ENCODE measurements around the gene GNAS-AS1. TPM values are rescaled to one million over a fixed set of nuclear protein-coding genes. Genes with fewer than 3 reads are reported as not detected.

GNAS-AS1 gene
- total RNA-seq, 1 donor from 2014 or later, result 5.9 TPM

DNA sequence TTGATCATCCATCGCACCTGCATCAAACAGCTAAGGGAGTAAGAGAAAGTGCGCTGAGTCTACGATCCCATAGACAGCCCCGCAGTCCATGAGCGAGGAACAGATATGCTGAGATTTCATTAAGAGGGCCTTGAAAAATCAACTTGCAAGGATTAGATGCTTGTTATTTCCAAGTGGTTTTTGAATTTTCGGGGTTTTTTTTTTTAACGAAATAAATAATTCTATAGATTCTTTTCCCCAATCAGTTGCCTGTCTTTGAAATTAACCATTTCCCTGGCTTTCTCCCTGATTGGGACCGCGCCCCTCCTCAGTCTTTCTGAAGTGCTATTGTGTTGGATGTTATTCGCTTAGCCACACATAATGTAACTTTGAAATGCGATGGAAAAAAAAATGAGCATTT is 48.6 kb downstream of the GNAS-AS1 start:
- DNase-seq (ENCODE audit: low spot score in 2 of 2, unreplicated experiment in 2 of 2), result no peak
- TF ChIP-seq, protein P1, sequence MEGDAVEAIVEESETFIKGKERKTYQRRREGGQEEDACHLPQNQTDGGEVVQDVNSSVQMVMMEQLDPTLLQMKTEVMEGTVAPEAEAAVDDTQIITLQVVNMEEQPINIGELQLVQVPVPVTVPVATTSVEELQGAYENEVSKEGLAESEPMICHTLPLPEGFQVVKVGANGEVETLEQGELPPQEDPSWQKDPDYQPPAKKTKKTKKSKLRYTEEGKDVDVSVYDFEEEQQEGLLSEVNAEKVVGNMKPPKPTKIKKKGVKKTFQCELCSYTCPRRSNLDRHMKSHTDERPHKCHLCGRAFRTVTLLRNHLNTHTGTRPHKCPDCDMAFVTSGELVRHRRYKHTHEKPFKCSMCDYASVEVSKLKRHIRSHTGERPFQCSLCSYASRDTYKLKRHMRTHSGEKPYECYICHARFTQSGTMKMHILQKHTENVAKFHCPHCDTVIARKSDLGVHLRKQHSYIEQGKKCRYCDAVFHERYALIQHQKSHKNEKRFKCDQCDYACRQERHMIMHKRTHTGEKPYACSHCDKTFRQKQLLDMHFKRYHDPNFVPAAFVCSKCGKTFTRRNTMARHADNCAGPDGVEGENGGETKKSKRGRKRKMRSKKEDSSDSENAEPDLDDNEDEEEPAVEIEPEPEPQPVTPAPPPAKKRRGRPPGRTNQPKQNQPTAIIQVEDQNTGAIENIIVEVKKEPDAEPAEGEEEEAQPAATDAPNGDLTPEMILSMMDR (IDR thresholded peaks at IDR 0.05; ENCODE audit: unreplicated experiment), result no peak
- no peaks in the 10 kb centered on the region for H3K36me3 Mint-ChIP-seq
- H3K4me1 Mint-ChIP-seq, result peaks cover 4% of the 10 kb centered on the region
- H3K9me3 Mint-ChIP-seq, result no peaks in the 10 kb centered on the region
- H3K4me3 Mint-ChIP-seq, result no peak overlapping the region
- no peak overlapping the region for H3K27ac Mint-ChIP-seq
- H3K27me3 Mint-ChIP-seq (ENCODE audit: low read depth), result peaks cover 48% of the 10 kb centered on the region

DNA sequence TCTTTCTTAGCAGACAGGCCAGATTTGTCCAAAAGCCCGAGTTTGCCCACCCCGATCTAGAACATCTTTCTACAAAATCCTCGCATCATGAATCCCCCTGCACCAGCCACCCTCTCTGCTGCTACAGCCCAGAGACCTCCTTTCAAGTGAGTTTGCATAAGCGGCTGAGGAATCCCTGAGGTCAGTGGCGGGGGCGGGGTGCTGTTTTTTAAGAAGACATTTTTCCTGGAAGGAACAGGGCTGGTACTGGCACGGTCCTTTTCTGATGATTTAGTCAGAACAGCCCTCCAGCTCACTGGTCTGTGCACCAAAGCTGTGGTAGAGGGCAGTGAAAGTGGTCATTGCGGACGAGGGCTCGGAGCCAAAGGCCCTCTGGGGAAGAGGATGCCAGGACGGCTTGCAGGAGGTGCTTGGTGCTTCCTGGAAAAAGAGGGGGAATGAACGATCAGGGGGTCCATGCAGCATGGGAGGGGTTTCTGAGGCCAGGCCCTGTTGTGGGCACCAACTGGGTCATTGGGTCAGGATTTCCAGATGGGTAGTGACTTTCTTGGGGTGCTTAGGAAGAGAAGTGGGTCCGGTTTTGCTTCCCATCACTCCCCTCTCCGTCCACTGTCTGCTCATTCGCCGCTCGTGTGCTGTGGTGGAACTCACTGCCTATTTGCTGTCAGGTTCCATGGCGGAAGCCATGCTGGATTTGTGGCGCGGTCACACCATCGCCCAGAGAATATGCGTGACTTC is 50.4 kb downstream of the GNAS-AS1 start:
- no peaks in the 10 kb centered on the region for H3K36me3 Mint-ChIP-seq
- H3K27me3 Mint-ChIP-seq (ENCODE audit: low read depth), result peaks cover 47% of the 10 kb centered on the region
- no peaks in the 10 kb centered on the region for H3K9me3 Mint-ChIP-seq
- H3K27ac Mint-ChIP-seq, result no peak overlapping the region
- TF ChIP-seq, protein P1 (IDR thresholded peaks at IDR 0.05; ENCODE audit: unreplicated experiment), result no peak
- H3K4me3 Mint-ChIP-seq, result no peak overlapping the region
- DNase-seq (ENCODE audit: low spot score in 2 of 2, unreplicated experiment in 2 of 2), result no peak
- peaks cover 4% of the 10 kb centered on the region for H3K4me1 Mint-ChIP-seq

DNA sequence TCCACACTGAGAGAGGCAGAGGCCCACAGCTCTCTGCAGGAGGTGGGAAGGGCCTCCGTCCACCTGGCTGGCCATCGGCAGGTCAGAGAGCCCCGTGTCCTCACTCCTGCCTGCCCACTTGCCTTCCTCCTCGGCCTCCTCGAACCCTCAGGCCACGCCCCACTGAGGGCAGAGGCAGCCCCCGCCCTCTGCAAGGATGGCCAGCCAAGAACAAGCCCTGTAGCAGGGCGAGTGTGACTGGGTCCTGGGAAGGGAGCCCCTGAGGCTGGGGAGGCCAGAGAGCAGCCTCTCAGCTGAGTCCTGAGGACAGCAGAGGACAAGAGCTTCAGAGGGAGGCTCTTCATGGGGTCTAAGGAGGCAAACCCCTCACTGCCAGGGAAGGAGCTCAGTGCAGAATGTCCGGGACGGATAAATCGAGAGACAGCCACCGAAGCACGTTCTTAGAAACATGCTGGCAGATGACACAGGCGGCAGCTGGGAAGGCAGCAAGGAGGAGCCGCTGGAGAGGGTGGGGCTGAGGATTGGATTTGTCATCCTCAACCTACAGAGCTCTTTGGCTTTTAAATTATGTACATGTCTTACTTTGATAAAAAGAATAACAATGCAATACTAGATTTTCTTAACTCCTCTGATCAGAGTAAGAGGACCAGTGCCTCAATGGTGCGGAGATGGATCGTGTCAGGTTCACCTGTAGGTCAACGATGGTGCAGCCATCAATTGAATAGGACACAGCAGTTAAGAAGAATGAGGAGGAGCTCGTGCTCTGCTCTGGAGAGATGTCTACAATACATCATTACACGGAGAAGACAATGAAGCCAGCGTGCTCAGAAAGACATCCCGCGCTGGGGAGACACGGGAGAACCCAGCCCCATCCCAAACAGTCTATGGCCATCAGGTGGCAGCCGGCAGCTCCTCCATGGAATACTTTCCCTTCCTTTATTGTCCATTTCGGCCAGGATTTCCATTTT is 53.0 kb downstream of the GNAS-AS1 start:
- H3K4me1 Mint-ChIP-seq, result no peaks in the 10 kb centered on the region
- no peaks in the 10 kb centered on the region for H3K9me3 Mint-ChIP-seq
- DNase-seq (ENCODE audit: low spot score in 2 of 2, unreplicated experiment in 2 of 2), result no peak
- peaks cover 37% of the 10 kb centered on the region for H3K27me3 Mint-ChIP-seq (ENCODE audit: low read depth)
- no peaks in the 10 kb centered on the region for H3K36me3 Mint-ChIP-seq
- no peak overlapping the region for H3K4me3 Mint-ChIP-seq
- H3K27ac Mint-ChIP-seq, result no peak overlapping the region
- TF ChIP-seq, protein P1 (IDR thresholded peaks at IDR 0.05; ENCODE audit: unreplicated experiment), result no peak

DNA sequence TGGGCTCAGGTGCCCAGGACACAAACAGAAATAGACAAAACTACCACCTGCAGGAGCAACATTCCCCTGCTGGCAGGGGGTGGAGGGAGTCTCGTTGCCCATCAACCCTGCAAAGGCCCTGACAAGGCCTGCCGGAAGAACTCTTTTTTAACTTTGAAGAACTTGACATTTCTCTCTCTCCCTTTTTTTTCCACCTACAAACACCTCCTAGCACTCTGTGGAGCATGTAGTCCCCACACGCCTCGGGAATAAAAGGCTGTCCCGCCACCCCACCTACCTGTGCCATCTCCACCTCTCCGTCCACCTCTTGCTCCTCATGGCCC is 54.8 kb downstream of the GNAS-AS1 start:
- Mint-ChIP-seq H3K27ac (no peak overlapping the region), H3K4me3 (no peak overlapping the region), H3K36me3 (no peaks in the 10 kb centered on the region), H3K27me3 (ENCODE audit: low read depth) (peaks cover 41% of the 10 kb centered on the region), H3K9me3 (no peaks in the 10 kb centered on the region), H3K4me1 (no peaks in the 10 kb centered on the region)
- DNase-seq (ENCODE audit: low spot score in 2 of 2, unreplicated experiment in 2 of 2), result no peak
- TF ChIP-seq, protein P1 (IDR thresholded peaks at IDR 0.05; ENCODE audit: unreplicated experiment), result no peak

DNA sequence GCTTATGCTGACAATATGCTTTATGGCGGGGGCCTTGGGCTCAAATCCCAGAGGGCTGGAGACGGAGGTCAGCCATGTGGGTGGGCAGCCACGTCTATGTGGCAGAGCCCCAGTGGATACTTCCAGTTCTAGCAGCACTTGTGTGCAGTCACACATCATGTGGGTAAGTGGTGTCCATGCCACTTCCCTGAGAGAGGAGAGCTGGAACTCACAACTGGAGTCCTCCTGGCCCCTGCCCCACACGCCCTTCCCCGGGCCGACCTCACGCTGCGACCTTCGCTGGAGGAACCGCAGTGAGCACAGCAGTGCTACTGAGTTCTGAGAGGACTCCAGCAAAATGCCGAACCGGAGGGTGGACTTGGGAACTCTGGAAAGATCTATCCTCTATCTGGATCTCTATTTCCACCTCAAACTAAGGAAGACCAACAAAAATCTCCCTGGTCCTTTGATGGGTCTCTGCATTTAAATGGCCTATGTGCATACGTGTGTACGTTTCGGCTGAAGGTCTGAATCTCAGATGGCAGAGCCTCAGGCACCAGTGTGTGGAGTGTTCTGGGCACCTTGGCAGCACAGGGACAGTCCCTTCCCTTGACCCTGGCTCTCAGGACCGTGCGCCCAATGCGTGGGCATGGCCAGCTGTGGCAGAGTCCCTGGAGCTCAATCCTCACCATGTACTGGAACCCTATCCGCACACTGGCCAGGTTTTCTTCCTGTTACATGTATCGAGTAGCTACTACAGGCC is 55.4 kb downstream of the GNAS-AS1 start:
- peaks cover 41% of the 10 kb centered on the region for H3K27me3 Mint-ChIP-seq (ENCODE audit: low read depth)
- no peaks in the 10 kb centered on the region for H3K9me3 Mint-ChIP-seq
- no peaks in the 10 kb centered on the region for H3K4me1 Mint-ChIP-seq
- H3K4me3 Mint-ChIP-seq, result no peak overlapping the region
- no peak for DNase-seq (ENCODE audit: low spot score in 2 of 2, unreplicated experiment in 2 of 2)
- no peaks in the 10 kb centered on the region for H3K36me3 Mint-ChIP-seq
- H3K27ac Mint-ChIP-seq, result no peak overlapping the region
- TF ChIP-seq, protein P1 (IDR thresholded peaks at IDR 0.05; ENCODE audit: unreplicated experiment), result no peak

Measured in mesothelial cell of epicardium (in vitro differentiated cells).